GM12891 (cell line): ENCODE data around the gene TMEM204.

Source experiments
- PAX5 ChIP-seq: IDR thresholded peaks from 2 replicates; pipeline ENCODE4 v1.6.1; 2011; ENCODE audit warnings: low read length, moderate library complexity, mild to moderate bottlenecking; ENCODE audit not compliant: insufficient read depth, severe bottlenecking
- POLR2A ChIP-seq: IDR thresholded peaks from 2 replicates; pipeline ENCODE4 v1.6.1; 2011; ENCODE audit warnings: low read depth, low read length, control low read depth
- POLR2AphosphoS5 ChIP-seq: IDR thresholded peaks from 2 replicates; pipeline ENCODE4 v1.6.1; 2011; ENCODE audit warnings: low read depth, low read length, control low read depth
- POU2F2 ChIP-seq: IDR thresholded peaks from 2 replicates; pipeline ENCODE4 v1.6.1; 2011; ENCODE audit warnings: low read depth, mild to moderate bottlenecking, control low read depth, low read length, moderate library complexity
- TAF1 ChIP-seq: IDR thresholded peaks from 2 replicates; pipeline ENCODE4 v1.6.1; 2011; ENCODE audit warnings: low read depth, low read length, control low read depth

GRCh38 chr16:1524366-1524765 lies 9.1 kb upstream of the TMEM204 start:
- no peak for TF ChIP-seq POLR2A
- no peak for TF ChIP-seq POLR2AphosphoS5
- TF ChIP-seq TAF1, result no peak
- TF ChIP-seq POU2F2, result no peak
- no peak for TF ChIP-seq PAX5
